Activated naive CD8-positive, alpha-beta T cell treated with anti-CD3 and anti-CD28 coated beads, Interleukin-2, amount 10 ng/mL, durations not matched to agents 7 days and 5 days (primary cell): Measurements from ENCODE around the gene ADPRHL1. TPM values are rescaled to one million over a fixed set of nuclear protein-coding genes. Genes with fewer than 3 reads are reported as not detected.
"Not testable (repeated sequence)": the region's sequence is repeated elsewhere in the genome, so short reads cannot be mapped to it uniquely, and the experiment has no call there.

Source experiments
- ATAC-seq: fragments of 150-1000 bp; cut with Tn5 transposase; one replicate; pipeline ENCODE4 v1.10.0; 2021; ENCODE audit warnings: low read depth, moderate library complexity
- POLR2A ChIA-PET: fragments of 350-600 bp; sonication (Branson Sonifier 250); formaldehyde crosslinking; loops from one replicate; lab custom pipeline; 2021; ENCODE audit warnings: antibody characterized with exemption; lab: Charles Lee
- DNase-seq: peaks from one replicate; pipeline ENCODE4 v3.0.0; 2021
- H3K27ac Mint-ChIP-seq: one replicate; pipeline ENCODE4 v1.8.0; 2022; ENCODE audit warnings: mild to moderate bottlenecking, mixed read lengths
- H3K27me3 Mint-ChIP-seq: one replicate; pipeline ENCODE4 v1.8.0; 2022; ENCODE audit warnings: mild to moderate bottlenecking, moderate library complexity, mixed read lengths
- H3K36me3 Mint-ChIP-seq: one replicate; pipeline ENCODE4 v1.8.0; 2021; ENCODE audit warnings: mild to moderate bottlenecking, mixed read lengths
- H3K4me1 Mint-ChIP-seq: one replicate; pipeline ENCODE4 v1.8.0; 2021; ENCODE audit warnings: mixed read lengths
- H3K4me3 Mint-ChIP-seq: one replicate; pipeline ENCODE4 v1.8.0; 2022; ENCODE audit warnings: mild to moderate bottlenecking, moderate library complexity, mixed read lengths
- H3K9me3 Mint-ChIP-seq: one replicate; pipeline ENCODE4 v1.8.0; 2021; ENCODE audit warnings: mixed read lengths
- total RNA-seq, 2 experiments: library from RNA; stranded (reverse); gene quantifications; one replicate each; pipeline ENCODE4 v1.2.3, GENCODE V29; 2021

ADPRHL1 gene
- total RNA-seq, 2 experiments from 2014 or later: 0.82 to 1.0 TPM

DNA sequence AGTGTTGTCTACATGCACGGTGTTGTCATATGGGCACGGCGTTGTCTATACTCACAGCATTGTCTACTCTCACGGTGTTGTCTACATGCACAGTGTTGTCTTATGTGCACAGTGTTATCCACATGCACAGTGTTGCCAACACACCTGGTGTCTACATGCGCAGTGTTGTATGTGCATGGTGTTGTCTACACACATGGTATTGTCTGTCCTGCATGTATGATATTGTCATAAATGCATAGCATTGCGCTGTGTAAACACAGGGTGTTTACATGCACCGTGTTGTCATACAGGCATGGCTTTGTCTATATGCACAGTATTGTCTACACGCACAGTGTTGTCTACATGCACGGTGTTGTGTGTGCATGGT lies 6.8 kb downstream of the ADPRHL1 start:
- H3K27me3 Mint-ChIP-seq: no peaks in the 10 kb centered on the region
- H3K27ac Mint-ChIP-seq: no peak overlapping the region

GRCh38 chr13:113445791-113446487 lies 7.3 kb downstream of the ADPRHL1 start:
- no peak for ATAC-seq
- POLR2A ChIA-PET: no interaction called here
- peaks cover 6% of the 10 kb centered on the region for H3K36me3 Mint-ChIP-seq
- H3K4me1 Mint-ChIP-seq: no peaks in the 10 kb centered on the region
- H3K9me3 Mint-ChIP-seq: peaks cover 2% of the 10 kb centered on the region
- DNase-seq: no peak
- no peak overlapping the region for H3K4me3 Mint-ChIP-seq
- H3K27me3 Mint-ChIP-seq: no peaks in the 10 kb centered on the region
- H3K27ac Mint-ChIP-seq: no peak overlapping the region

More for the DNA sequence above, 6.8 kb downstream of the ADPRHL1 start:
- Mint-ChIP-seq H3K36me3 (peaks cover 6% of the 10 kb centered on the region), H3K4me3 (no peak overlapping the region), H3K4me1 (no peaks in the 10 kb centered on the region), H3K9me3 (peaks cover 2% of the 10 kb centered on the region)
- POLR2A ChIA-PET: no interaction called here
- no peak for ATAC-seq
- DNase-seq: no peak

DNA sequence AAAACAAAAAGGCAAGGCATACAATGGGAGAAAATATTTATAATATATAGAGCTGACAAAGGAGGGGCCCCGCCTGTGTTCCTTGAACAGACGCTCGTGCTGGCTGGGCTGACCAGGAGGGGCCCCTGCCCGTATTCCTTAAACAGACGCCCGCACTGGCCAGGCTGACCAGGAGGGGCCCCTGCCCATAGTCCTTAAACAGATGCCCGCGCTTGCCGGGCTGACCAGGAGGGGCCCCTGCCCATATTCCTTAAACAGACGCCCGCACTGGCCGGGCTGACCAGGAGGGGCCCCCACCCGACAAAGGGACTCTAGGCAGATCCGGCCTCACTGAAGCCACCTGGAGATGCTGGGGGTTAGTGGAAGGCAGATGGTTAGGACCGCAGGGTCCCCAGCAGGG lies 9.3 kb downstream of the ADPRHL1 start:
- peaks cover 6% of the 10 kb centered on the region for H3K36me3 Mint-ChIP-seq
- POLR2A ChIA-PET: no interaction called here
- no peak for DNase-seq

GRCh38 chr13:113442985-113443362 lies 10.3 kb downstream of the ADPRHL1 start:
- H3K27ac Mint-ChIP-seq: no peak overlapping the region
- ATAC-seq (no peak), DNase-seq (no peak)
- H3K27me3 Mint-ChIP-seq: no peaks in the 10 kb centered on the region
- no peaks in the 10 kb centered on the region for H3K4me1 Mint-ChIP-seq
- POLR2A ChIA-PET: no interaction called here
- H3K9me3 Mint-ChIP-seq: peaks cover 2% of the 10 kb centered on the region
- H3K36me3 Mint-ChIP-seq: peaks cover 6% of the 10 kb centered on the region
- no peak overlapping the region for H3K4me3 Mint-ChIP-seq

More for the DNA sequence above, 9.3 kb downstream of the ADPRHL1 start:
- Mint-ChIP-seq H3K27me3 (no peaks in the 10 kb centered on the region), H3K9me3 (peaks cover 2% of the 10 kb centered on the region), H3K27ac (no peak overlapping the region), H3K4me3 (no peak overlapping the region), H3K4me1 (no peaks in the 10 kb centered on the region)
- ATAC-seq: no peak

- no peak for DNase-seq
- H3K36me3 Mint-ChIP-seq: peaks cover 5% of the 10 kb centered on the region
- no peak overlapping the region for H3K27ac Mint-ChIP-seq
- H3K9me3 Mint-ChIP-seq: peaks cover 2% of the 10 kb centered on the region
- ATAC-seq: no peak
- POLR2A ChIA-PET: no interaction called here
- H3K4me3 Mint-ChIP-seq: no peak overlapping the region
- H3K4me1 Mint-ChIP-seq: no peaks in the 10 kb centered on the region
- no peaks in the 10 kb centered on the region for H3K27me3 Mint-ChIP-seq
Observed at GRCh38 chr13:113442354-113442984, 10.8 kb downstream of the ADPRHL1 start.

DNA sequence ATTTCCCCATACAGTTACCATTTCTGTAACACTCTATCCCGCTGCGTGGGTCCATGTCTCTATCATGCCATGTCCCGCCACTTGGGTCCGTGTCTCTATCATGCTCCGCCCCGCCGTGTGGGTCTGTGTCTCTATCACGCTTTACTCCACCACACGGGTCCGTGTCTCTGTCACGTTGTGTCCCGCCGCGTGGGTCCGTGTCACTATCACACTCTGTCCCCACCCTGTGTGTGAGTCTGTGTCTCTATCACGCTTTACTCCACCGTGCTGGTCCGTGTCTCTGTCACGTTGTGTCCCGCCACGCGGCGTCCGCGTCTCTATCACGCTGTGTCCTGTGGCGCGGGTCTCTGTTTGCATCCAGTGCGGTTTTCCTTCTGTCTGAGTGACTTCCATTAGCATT lies 11.6 kb downstream of the ADPRHL1 start:
- DNase-seq: no peak
- POLR2A ChIA-PET: no interaction called here
- no peak overlapping the region for H3K4me3 Mint-ChIP-seq
- peaks cover 3% of the 10 kb centered on the region for H3K36me3 Mint-ChIP-seq
- ATAC-seq: no peak
- peaks cover 2% of the 10 kb centered on the region for H3K9me3 Mint-ChIP-seq
- no peaks in the 10 kb centered on the region for H3K27me3 Mint-ChIP-seq
- no peak overlapping the region for H3K27ac Mint-ChIP-seq
- H3K4me1 Mint-ChIP-seq: no peaks in the 10 kb centered on the region

DNA sequence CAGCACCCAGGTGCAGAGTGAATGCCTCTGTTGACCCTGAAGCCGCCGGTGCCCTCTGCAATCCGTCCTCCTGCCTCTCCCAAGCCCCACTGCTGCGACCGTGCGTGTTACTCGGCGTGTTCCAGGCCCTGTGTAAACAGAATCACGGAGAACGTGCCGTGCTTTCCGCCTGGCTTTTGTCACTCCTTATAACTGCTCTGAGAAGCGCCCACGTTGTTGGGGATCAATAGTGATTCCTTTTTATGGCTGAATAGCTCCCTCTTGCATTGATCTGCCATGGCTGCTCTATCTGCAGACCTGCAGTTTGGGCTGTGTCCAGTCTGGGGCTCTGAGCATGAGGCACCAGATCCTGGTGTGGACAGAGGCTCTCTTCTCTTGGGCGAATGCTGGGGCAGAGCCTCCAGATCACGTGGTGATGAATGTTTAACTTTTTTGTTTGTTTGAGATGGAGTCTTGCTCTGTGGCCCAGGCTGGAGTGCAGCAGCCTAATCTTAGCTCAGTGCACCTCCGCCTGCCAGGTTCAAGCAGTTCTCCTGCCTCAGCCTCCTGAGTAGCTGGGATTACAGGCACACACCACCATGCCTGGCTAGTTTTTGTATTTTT lies 15.8 kb downstream of the ADPRHL1 start:
- Mint-ChIP-seq H3K4me1 (no peaks in the 10 kb centered on the region), H3K27ac (no peak overlapping the region), H3K4me3 (no peak overlapping the region), H3K9me3 (no peaks in the 10 kb centered on the region), H3K36me3 (peaks cover 1% of the 10 kb centered on the region), H3K27me3 (no peaks in the 10 kb centered on the region)
- no peak for ATAC-seq
- DNase-seq: no peak
- POLR2A ChIA-PET: no interaction called here

DNA sequence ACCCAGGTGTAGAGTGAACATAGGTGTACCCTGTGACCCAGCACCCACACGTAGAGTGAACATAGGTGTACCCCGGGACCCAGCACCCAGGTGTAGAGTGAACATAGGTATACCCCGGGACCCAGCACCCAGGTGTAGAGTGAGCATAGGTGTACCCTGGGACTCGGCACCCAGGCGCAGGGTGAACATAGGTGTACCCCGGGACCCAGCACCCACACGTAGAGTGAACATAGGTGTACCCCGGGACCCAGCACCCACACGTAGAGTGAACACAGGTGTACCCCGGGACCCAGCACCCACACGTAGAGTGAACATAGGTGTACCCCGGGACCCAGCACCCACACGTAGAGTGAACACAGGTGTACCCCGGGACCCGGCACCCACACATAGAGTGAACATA lies 16.4 kb downstream of the ADPRHL1 start:
- H3K27me3 Mint-ChIP-seq, H3K4me1 Mint-ChIP-seq, H3K36me3 Mint-ChIP-seq, H3K9me3 Mint-ChIP-seq, DNase-seq, ATAC-seq, H3K27ac Mint-ChIP-seq, POLR2A ChIA-PET, H3K4me3 Mint-ChIP-seq: not testable (repeated sequence)

- H3K4me3 Mint-ChIP-seq, ATAC-seq, POLR2A ChIA-PET, H3K36me3 Mint-ChIP-seq, H3K9me3 Mint-ChIP-seq, DNase-seq, H3K4me1 Mint-ChIP-seq, H3K27ac Mint-ChIP-seq, H3K27me3 Mint-ChIP-seq: not testable (repeated sequence)
Observed at GRCh38 chr13:113435907-113436306, 17.4 kb downstream of the ADPRHL1 start.

DNA sequence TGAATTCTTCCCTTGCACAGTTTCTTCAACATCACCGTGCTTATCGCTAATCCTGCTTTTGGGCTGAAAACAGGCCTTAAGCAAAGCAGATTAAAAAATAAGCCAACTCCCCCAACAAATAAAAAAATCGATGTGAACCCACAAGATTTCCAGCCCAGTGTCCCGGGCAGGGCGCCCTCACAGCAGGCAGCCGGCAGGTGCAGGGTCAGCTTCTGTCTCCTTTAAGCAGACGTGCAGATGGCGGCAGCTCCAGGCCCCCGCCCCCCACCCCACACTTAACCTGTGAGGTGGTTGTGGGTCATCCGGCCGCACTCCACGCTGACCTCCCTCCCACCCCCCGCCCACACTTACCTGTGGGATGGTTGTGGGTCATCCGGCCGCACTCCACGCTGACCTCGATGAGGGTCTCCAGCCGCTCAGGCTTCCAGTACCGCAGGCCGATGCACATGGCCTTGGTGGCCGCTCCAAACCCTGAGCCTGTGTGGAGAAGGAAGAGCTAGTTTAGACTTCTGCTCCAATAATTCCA lies 19.8 kb downstream of the ADPRHL1 start:
- H3K36me3 Mint-ChIP-seq: no peaks in the 10 kb centered on the region
- DNase-seq (no peak), ATAC-seq (no peak)
- H3K4me1 Mint-ChIP-seq: no peaks in the 10 kb centered on the region
- H3K4me3 Mint-ChIP-seq: no peak overlapping the region
- H3K27me3 Mint-ChIP-seq: no peaks in the 10 kb centered on the region
- no peaks in the 10 kb centered on the region for H3K9me3 Mint-ChIP-seq
- POLR2A ChIA-PET: no interaction called here
- H3K27ac Mint-ChIP-seq: no peak overlapping the region

GRCh38 chr13:113432506-113433270 lies 20.6 kb downstream of the ADPRHL1 start:
- no peak for DNase-seq
- Mint-ChIP-seq H3K27me3 (no peaks in the 10 kb centered on the region), H3K36me3 (no peaks in the 10 kb centered on the region), H3K4me3 (no peak overlapping the region), H3K4me1 (no peaks in the 10 kb centered on the region), H3K27ac (no peak overlapping the region), H3K9me3 (no peaks in the 10 kb centered on the region)
- POLR2A ChIA-PET: no interaction called here
- ATAC-seq: no peak

DNA sequence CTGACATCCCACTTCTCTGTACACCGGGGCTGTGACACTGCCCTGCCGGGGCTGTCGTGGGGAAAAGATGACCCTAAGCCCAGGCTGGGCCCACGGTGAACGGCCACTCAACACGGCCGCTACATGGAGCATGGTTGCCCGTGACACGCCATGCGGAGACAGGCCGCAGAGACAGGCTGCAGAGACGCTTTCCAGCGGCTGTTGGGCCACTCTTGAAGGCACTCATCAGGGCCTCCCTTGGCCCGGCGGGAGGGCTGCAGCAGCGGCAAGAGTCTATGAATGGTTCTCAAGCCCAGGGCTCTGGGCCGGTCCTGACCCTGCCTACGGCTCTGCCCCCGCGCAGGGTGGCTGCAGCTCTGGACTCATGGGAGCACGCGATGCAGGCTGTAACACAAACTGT lies 22.1 kb downstream of the ADPRHL1 start:
- ATAC-seq: no peak
- Mint-ChIP-seq H3K4me1 (no peaks in the 10 kb centered on the region), H3K36me3 (no peaks in the 10 kb centered on the region), H3K27me3 (no peaks in the 10 kb centered on the region), H3K9me3 (no peaks in the 10 kb centered on the region), H3K27ac (no peak overlapping the region), H3K4me3 (no peak overlapping the region)
- POLR2A ChIA-PET: no interaction called here
- DNase-seq: no peak

GRCh38 chr13:113430378-113431110 lies 22.7 kb downstream of the ADPRHL1 start:
- H3K4me1 Mint-ChIP-seq: no peaks in the 10 kb centered on the region
- ATAC-seq (no peak), DNase-seq (no peak)
- H3K27ac Mint-ChIP-seq: no peak overlapping the region
- H3K36me3 Mint-ChIP-seq: no peaks in the 10 kb centered on the region
- H3K4me3 Mint-ChIP-seq: no peak overlapping the region
- no peaks in the 10 kb centered on the region for H3K27me3 Mint-ChIP-seq
- POLR2A ChIA-PET: no interaction called here
- H3K9me3 Mint-ChIP-seq: no peaks in the 10 kb centered on the region
